SKM-1 (cell line): Measurements from ENCODE around the gene TCL1B.
"Not testable (repeated sequence)": the region's sequence is repeated elsewhere in the genome, so short reads cannot be mapped to it uniquely, and the experiment has no call there.

Experiments
- DNase-seq: peaks from one replicate; lab custom pipeline; 2025; ENCODE audit not compliant: unreplicated experiment; lab: John Stamatoyannopoulos, UW

TCL1B gene

DNA sequence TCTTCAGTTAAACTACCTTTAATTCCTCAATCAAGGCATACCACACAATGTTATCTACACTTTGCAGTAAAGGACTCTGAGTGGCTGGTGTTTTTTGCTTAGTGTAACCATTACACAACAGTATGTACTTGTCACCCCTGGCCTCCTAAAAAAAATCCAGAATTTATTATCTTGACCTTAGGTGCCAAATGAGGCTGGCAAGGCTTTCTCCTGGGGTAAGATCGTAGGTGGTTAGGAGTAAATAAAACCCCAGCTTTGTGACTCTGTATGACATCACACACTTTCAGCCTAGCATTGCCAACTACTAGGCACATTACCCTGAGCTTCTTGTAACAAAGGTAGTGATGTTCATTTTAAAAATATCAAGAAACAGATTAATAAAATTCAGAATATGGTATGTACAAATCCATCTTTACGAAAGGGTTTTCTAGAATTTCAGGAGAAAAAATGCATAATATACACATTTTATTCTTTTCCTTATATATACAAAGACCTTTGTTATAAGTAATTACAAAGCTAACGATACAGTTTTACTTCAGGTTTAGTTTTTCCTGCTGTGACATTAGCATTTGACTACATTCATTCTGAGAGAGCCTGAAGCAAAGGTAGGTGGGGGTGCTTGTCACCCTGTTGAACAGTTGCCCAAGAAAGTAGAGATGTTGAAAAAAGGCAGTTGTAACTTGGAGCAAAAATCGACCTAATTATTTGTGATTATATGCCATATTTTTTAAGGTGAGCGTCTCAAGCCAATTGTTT is 14.2 kb downstream of the TCL1B start:
- DNase-seq: no peak

DNA sequence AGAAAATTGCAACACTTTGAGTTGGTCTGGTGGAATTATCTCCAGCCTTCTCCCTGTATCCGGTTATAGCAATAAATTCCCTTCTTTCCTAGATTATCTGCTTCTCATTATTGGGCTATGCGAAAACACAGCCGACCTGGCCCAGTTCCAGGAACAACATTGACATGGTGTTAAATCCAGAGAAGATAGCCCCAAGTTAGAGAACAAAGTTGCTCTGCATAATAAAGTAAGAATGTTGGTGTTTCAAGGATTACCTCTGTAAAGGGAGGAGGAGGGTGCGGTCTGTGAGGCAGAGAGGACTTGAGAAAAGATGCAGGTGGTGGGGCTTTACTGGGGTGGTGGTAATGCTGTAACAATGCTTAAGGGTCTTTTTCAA is 15.6 kb downstream of the TCL1B start:
- DNase-seq: no peak

DNA sequence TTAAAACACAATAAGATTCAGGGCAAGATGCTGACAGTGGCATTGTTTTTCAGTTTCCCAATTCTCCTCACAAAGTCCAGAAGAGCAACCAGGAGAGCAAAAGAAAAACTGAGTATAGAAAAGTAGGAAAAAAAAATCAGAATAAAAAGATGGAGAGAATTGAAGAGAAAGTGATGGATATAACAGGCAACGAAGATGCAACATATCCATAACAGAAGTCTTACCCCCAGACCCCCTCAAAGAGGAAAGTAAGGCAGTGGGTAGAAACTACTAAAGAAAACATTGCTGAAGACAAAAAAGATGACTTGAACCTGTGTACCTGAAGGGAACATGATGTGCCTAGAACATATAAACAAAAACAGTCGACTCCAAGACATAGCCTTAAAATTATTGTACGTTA is 17.1 kb downstream of the TCL1B start:
- DNase-seq: no peak

DNA sequence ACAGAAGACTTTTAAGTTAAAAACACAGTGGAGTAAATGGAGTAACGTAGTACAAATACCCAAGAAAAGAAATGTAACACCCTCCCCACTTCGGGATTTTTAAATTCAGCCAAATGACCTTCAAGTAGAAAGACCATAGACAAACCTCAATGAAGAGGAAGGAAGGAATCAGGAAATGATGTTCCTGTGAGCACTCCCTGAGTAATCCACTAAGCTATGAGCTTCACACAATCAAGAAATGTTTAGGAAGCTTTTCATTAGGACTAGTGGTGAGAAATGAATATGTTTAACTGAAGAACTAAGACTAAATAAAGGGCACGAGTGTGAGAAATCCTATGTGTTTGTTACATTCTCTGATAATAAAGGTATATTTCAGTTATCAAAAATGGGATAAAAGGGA is 17.6 kb downstream of the TCL1B start:
- DNase-seq: no peak

GRCh38 chr14:95705518-95705917 is 19.3 kb downstream of the TCL1B start:
- DNase-seq: no peak

- DNase-seq: no peak
Measured at GRCh38 chr14:95707327-95707726, 21.1 kb downstream of the TCL1B start.

GRCh38 chr14:95710106-95710505 is 23.9 kb downstream of the TCL1B start:
- no peak for DNase-seq

DNA sequence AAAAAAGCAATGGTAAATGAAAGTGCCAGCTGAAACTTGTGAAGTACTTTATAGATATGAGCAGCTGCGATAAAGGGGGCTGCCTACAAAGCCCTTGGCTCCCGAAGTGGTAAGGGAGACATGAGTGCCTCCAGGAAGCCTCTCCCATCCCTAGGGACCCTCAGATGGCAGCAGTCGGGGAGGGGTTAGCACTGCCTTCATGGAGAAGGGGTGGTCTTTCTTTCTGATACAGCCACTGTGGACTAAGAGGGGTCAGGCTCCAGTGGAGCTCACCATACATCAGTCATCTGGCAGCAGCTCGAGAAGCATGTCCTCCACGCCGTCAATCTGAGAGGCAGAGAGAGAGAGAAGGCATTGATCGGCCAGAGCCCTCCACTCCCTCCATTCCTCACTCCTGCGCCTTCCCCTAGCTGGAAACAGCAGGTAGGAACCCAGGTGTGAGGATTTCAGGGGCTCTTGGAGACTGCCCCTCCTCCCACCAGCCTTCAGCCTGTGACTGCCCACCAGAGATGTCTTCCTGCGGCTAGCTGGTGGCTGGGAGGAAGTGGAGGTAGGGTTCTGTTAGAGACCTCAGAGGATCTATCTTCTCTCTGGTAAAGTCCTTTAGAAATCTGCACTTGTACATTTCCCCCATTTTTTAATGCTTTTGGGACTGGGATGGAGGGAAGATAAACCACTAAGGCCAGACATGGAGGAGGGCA is 25.4 kb downstream of the TCL1B start:
- no peak for DNase-seq

DNA sequence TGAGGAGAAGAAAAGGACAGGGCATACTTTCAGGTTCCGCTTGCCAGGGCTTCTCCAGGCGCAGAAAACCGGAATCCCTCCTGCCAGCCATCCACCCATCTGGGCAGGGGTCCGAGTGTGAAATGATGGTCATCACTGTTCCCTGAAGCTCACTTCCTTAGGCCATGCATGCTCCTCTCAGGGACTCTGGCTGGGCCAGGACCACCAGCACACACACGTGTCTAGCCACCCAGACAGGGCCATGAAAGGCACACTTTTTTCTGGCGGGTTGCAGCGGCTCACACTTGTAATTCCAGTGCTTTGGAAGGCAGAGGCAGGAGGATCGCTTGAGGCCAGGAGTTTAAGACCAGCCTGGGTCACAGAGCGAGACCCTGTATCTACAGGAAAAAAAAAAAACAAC is 26.2 kb downstream of the TCL1B start:
- no peak for DNase-seq

GRCh38 chr14:95713596-95714371 is 27.6 kb downstream of the TCL1B start, which contains the start of gene TCL1A:
Gene TCL1A, minus strand, starts transcription at chr14:95714125. Its CDS starts 59 bp downstream, at chr14:95714066.
- no peak for DNase-seq

- no peak for DNase-seq
Measured at GRCh38 chr14:95722525-95723190, 36.4 kb downstream of the TCL1B start.

DNA sequence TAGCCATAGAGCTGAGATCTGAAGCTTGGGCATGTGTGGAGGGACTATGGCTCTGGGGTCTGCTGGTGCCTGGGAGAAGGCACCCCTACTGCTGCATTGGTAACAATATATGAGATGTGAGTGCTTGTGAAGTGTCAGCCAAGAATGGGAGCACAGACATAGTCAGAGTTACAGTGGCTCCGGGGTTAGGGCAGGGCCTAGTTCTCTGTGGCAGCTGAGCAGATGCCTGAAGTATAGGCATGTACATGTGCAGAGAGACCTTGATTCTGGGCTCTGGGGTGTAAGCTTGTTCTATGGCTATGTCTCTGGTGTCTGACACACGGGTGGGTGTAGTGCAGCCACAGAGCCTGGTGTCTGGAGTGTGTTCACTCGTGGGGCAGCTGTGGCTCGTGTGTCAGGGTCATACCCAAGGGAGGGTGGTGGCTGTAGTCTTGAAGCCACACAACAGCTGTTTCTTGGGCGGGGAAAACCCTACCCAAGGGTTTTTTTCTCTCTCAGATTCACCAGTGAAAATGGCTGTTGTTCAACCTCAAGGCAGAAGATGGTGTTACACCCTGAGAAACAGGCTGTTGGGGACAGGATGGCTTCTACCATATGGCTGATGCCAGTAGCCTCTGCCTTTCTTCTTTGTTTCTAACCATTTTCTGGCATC is 39.6 kb downstream of the TCL1B start:
- no peak for DNase-seq

- no peak for DNase-seq
Measured at GRCh38 chr14:95727056-95727700, 41.0 kb downstream of the TCL1B start.

DNA sequence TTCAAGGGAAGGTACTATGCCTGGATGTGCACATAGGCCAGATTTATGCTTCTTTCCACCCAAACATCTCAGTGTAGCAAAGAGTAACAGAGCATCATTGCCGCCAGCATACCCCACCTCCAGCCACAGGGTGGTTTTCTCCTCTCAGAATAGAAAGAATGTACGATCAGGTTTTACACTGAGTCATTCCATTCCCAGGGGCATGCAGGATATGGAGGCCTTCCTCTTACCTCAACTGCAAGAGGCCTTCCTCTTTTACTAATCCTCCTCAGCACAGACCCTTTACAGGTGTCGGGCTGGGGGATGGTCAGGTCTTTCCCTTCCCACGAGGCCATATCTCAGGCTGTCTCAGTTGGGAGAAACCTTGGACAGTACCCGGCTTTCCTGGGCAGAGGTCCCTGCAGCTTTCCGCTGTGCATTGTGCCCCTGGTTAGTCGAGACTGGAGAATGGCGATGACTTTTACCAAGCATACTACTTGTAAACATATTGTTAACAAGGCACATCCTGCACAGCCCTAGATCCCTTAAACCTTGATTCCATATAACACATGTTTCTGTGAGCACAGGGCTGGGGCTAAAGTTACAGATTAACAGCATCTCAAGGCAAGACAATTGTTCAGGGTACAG is 43.3 kb downstream of the TCL1B start:
- not testable (repeated sequence) for DNase-seq

GRCh38 chr14:95730126-95730525 is 43.9 kb downstream of the TCL1B start:
- no peak for DNase-seq

- no peak for DNase-seq
Measured at GRCh38 chr14:95733212-95733611, 47.0 kb downstream of the TCL1B start.

DNA sequence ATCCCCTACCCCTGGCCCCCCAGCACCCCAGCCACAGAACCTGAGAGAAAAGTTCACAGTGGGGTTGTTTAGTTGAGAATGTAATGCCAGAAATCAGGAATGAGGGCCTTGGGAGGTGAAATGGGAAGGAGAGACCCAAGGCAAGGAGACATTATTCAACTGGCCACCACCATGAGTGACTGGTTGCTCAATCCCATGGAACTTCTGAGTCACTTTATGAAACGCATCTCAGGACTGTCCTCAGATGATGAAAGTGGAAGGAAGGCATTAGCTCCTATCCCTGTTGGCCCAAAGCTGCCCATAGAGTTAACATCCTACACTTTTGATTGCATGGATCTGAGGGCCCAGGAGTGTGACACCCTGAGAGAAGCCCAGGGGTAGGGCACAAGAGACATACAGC is 53.1 kb downstream of the TCL1B start:
- DNase-seq: no peak

DNA sequence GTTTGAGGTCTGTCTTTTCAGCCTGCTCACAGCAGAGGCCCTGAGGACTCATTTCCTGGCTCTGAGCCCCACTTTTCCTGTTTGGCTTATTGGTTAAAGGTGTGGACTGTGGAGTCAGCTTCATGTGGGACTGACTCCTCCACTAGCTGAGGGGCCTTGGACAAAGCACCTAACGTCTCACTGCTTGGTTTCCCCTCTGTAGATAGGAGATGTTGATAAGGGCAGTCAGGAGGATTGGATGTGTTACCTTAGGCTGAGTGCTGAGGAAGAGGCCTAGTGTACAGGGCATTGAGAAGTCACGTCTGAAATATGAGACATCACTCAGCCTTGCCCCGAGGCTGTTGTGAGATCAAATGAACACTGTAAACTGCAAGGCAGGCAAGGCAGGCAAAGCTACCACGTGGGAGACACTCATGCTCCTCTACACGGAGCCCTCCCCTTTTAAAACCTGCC is 54.8 kb downstream of the TCL1B start:
- DNase-seq: no peak

DNA sequence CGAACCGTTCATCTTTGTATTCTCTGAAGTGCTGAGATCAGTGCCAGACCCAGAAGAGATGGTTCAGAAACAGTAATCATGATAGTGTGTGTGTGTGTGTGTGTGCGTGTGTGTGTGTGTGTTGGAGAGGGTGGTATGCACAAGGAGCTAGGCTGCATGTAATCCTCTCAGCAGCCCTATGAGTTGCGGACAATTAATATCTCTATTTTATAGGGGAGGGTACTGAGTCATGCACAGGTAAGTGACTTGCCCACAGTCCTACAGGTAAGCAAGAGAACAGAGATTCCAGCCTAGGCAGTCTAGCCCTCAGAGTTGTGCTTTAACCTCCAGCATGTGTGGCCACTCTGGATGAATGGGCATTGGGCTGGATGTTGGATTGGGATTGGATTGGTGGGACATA is 55.6 kb downstream of the TCL1B start:
- no peak for DNase-seq
